Stimulated activated CD4-positive, alpha-beta T cell treated with anti-CD3 and anti-CD28 coated beads, Interleukin-1b, Interleukin-23, amount 100 ng/mL, for 24 hours (primary cell): Measurements from ENCODE around the gene SOX15.
"Not testable (repeated sequence)": the region's sequence is repeated elsewhere in the genome, so short reads cannot be mapped to it uniquely, and the experiment has no call there.

Experiments
- DNase-seq, 4 experiments: peaks; one replicate each; pipeline ENCODE4 v3.0.0-alpha.2; 2020; ENCODE audit warnings: low read depth in 4 of 4, low spot score in 1 of 4

The SOX15 gene

GRCh38 chr17:7589891-7590691 lies at the start of gene SOX15:
TSS of gene SOX15 (minus strand) at chr17:7590094. CDS start at chr17:7589676, 418 bp downstream.
- no peak for DNase-seq

GRCh38 chr17:7636163-7636562 lies 46.3 kb upstream of the SOX15 start:
- DNase-seq = no peak

GRCh38 chr17:7634384-7634783 lies 44.5 kb upstream of the SOX15 start:
- DNase-seq = no peak

GRCh38 chr17:7633093-7633492 lies 43.2 kb upstream of the SOX15 start:
- no peak for DNase-seq

- DNase-seq = no peak
Measured at GRCh38 chr17:7632492-7632894, 42.6 kb upstream of the SOX15 start.

GRCh38 chr17:7631398-7632380 lies 41.8 kb upstream of the SOX15 start:
- no peak for DNase-seq

GRCh38 chr17:7629939-7630571 lies 40.2 kb upstream of the SOX15 start, which contains the start of gene SHBG:
TSS of gene SHBG (plus strand) at chr17:7630135. CDS start at chr17:7630173, 38 bp downstream.
- no peak for DNase-seq

GRCh38 chr17:7627250-7628121 lies 37.6 kb upstream of the SOX15 start, which contains the start of gene SAT2:
TSS of gene SAT2 (minus strand) at chr17:7627821. CDS start at chr17:7627635, 186 bp downstream.
- DNase-seq = peak; percentile 58 to 82 (median 65)

GRCh38 chr17:7626956-7627249 lies 37.0 kb upstream of the SOX15 start:
- no peak for DNase-seq

- no peak for DNase-seq
Measured at GRCh38 chr17:7626307-7626706, 36.4 kb upstream of the SOX15 start.

- DNase-seq = not testable (repeated sequence)
Measured at GRCh38 chr17:7625749-7626148, 35.9 kb upstream of the SOX15 start.

- no peak for DNase-seq
Measured at GRCh38 chr17:7623661-7624060, 33.8 kb upstream of the SOX15 start.

- DNase-seq = no peak
Measured at GRCh38 chr17:7620835-7621234, 30.9 kb upstream of the SOX15 start.

- no peak for DNase-seq
Measured at GRCh38 chr17:7618608-7619007, 28.7 kb upstream of the SOX15 start.

- DNase-seq = no peak
Measured at GRCh38 chr17:7615265-7615747, 25.4 kb upstream of the SOX15 start.

- peak; percentile 94 to 100 (median 97) for DNase-seq
Measured at GRCh38 chr17:7614425-7615264, 24.8 kb upstream of the SOX15 start, which contains the start of gene FXR2. TSS of gene FXR2 (minus strand) at chr17:7614897. CDS start at chr17:7614532, 365 bp downstream.

GRCh38 chr17:7613769-7614424 lies 24.0 kb upstream of the SOX15 start:
- DNase-seq = no peak

GRCh38 chr17:7612294-7612640 lies 22.4 kb upstream of the SOX15 start:
- no peak for DNase-seq
